HepG2 (cell line): Measurements from ENCODE around the gene HYOU1. TPM values are rescaled to one million over a fixed set of nuclear protein-coding genes. Genes with fewer than 3 reads are reported as not detected.

ENCODE experiments used
- ATM ChIP-seq: fragments of 450-650 bp; IDR thresholded peaks from 2 replicates; pipeline ENCODE4 v1.7.1; 2017; ENCODE audit warnings: mild to moderate bottlenecking, borderline replicate concordance
- EZH2 ChIP-seq: conservative IDR thresholded peaks from 2 replicates; pipeline ENCODE4 v1.6.1; 2012; ENCODE audit warnings: mild to moderate bottlenecking, low read depth, low read length, moderate library complexity
- FOXC1 ChIP-seq: sonication (generic); formaldehyde crosslinking; IDR thresholded peaks from 2 replicates; pipeline ENCODE4 v1.8.0; 2022; ENCODE audit warnings: mild to moderate bottlenecking, missing genetic modification reagents, borderline replicate concordance
- MEF2D ChIP-seq: sonication (generic); formaldehyde crosslinking; IDR thresholded peaks from 2 replicates; pipeline ENCODE4 v1.5.1; 2020; ENCODE audit warnings: mild to moderate bottlenecking, missing genetic modification reagents
- NCOA2 ChIP-seq: sonication (generic); formaldehyde crosslinking; IDR thresholded peaks from 2 replicates; pipeline ENCODE4 v1.8.0; 2022; ENCODE audit warnings: inconsistent platforms
- NFE2L1 ChIP-seq: sonication (generic); formaldehyde crosslinking; IDR thresholded peaks from 2 replicates; pipeline ENCODE4 v1.4.0; 2020; ENCODE audit warnings: missing genetic modification reagents, mild to moderate bottlenecking, borderline replicate concordance
- RARG ChIP-seq: sonication (generic); formaldehyde crosslinking; IDR thresholded peaks from 2 replicates; pipeline ENCODE4 v1.4.0; 2020; ENCODE audit warnings: low read depth, mild to moderate bottlenecking, missing genetic modification reagents
- SIN3B ChIP-seq: fragments of 150-350 bp; IDR thresholded peaks from 2 replicates; pipeline ENCODE4 v1.6.1; 2014; ENCODE audit warnings: low read length
- SIX4 ChIP-seq: sonication (generic); formaldehyde crosslinking; IDR thresholded peaks from 2 replicates; pipeline ENCODE4 v1.4.0; 2020; ENCODE audit warnings: missing genetic modification reagents
- SMYD3 ChIP-seq: sonication (generic); formaldehyde crosslinking; IDR thresholded peaks from 2 replicates; pipeline ENCODE4 v1.8.1; 2023; ENCODE audit warnings: mild to moderate bottlenecking, missing genetic modification reagents
- SP140L ChIP-seq: sonication (generic); formaldehyde crosslinking; IDR thresholded peaks from 2 replicates; pipeline ENCODE4 v1.4.0; 2020; ENCODE audit warnings: missing genetic modification reagents, borderline replicate concordance
- ZBTB20 ChIP-seq: sonication (generic); formaldehyde crosslinking; IDR thresholded peaks from 2 replicates; pipeline ENCODE4 v1.8.1; 2023; ENCODE audit warnings: missing genetic modification reagents, low read depth, mild to moderate bottlenecking, borderline replicate concordance
- ZNF563 ChIP-seq: sonication (generic); formaldehyde crosslinking; IDR thresholded peaks from 2 replicates; pipeline ENCODE4 v1.8.0; 2022; ENCODE audit warnings: mild to moderate bottlenecking, moderate library complexity, missing genetic modification reagents
- ZNF577 ChIP-seq: sonication (generic); formaldehyde crosslinking; IDR thresholded peaks from 2 replicates; pipeline ENCODE4 v1.4.0; 2020; ENCODE audit warnings: mild to moderate bottlenecking, low read depth, missing genetic modification reagents, borderline replicate concordance
- ZNF737 ChIP-seq: sonication (generic); formaldehyde crosslinking; IDR thresholded peaks from 2 replicates; pipeline ENCODE4 v1.5.0; 2020; ENCODE audit warnings: missing genetic modification reagents, mild to moderate bottlenecking, borderline replicate concordance
- ZNF788 ChIP-seq: sonication (generic); formaldehyde crosslinking; IDR thresholded peaks from 2 replicates; pipeline ENCODE4 v1.5.0; 2020; ENCODE audit warnings: mild to moderate bottlenecking, missing genetic modification reagents, borderline replicate concordance
- ZNF839 ChIP-seq: sonication (generic); formaldehyde crosslinking; IDR thresholded peaks from 2 replicates; pipeline ENCODE4 v1.4.0; 2020; ENCODE audit warnings: missing genetic modification reagents, mild to moderate bottlenecking, borderline replicate concordance
- polyA plus RNA-seq, 8 experiments: library from polyadenylated mRNA; depleted of rRNA in 3 of 8; stranded (reverse) in 7 of 8; unstranded in 1 of 8; fragments of >200 nt; fragmentation: Illumina TruSeq in 4 of 8; extraction: Trizol in 4 of 8; gene quantifications; 2 replicates each; pipeline versions ENCODE4 v1.2.1 to v1.2.3, GENCODE V29; 2011 to 2016; ENCODE audit warnings: low read depth in 4 of 8, missing spikeins in 1 of 8, mixed read lengths in 1 of 8; ENCODE audit not compliant: insufficient read depth in 1 of 8
- total RNA-seq, 5 experiments: library from RNA; depleted of rRNA; stranded (reverse); fragments of >200 nt; fragmentation: Illumina TruSeq; extraction: Trizol; gene quantifications; 2 replicates each; pipeline ENCODE4 v1.2.3, GENCODE V29; 2016; ENCODE audit warnings: low read depth in 1 of 5
- TF ChIP-seq, protein P1 (sequence below): sonication (generic); formaldehyde crosslinking; IDR thresholded peaks from 2 replicates; pipeline ENCODE4 v1.4.0; 2020; ENCODE audit warnings: missing genetic modification reagents
- TF ChIP-seq, protein P2 (sequence below): sonication (generic); formaldehyde crosslinking; IDR thresholded peaks from 2 replicates; pipeline ENCODE4 v1.8.1; 2023; ENCODE audit warnings: mild to moderate bottlenecking, missing genetic modification reagents, borderline replicate concordance
- TF ChIP-seq, protein P3 (sequence below): IDR thresholded peaks from 2 replicates; pipeline ENCODE4 v1.6.1; 2016; ENCODE audit warnings: missing biosample characterization, missing genetic modification reagents, low read depth
- TF ChIP-seq, protein P4 (sequence below): sonication (generic); formaldehyde crosslinking; IDR thresholded peaks from 2 replicates; pipeline ENCODE4 v1.8.1; 2023; ENCODE audit warnings: mild to moderate bottlenecking, inconsistent platforms, moderate library complexity, missing genetic modification reagents, borderline replicate concordance

The HYOU1 gene
- total and polyA plus RNA-seq, 2 of the 13 experiments (the other 11 are each of a cell fraction or from before 2014, with no cell fraction given): 127 to 155 TPM

DNA sequence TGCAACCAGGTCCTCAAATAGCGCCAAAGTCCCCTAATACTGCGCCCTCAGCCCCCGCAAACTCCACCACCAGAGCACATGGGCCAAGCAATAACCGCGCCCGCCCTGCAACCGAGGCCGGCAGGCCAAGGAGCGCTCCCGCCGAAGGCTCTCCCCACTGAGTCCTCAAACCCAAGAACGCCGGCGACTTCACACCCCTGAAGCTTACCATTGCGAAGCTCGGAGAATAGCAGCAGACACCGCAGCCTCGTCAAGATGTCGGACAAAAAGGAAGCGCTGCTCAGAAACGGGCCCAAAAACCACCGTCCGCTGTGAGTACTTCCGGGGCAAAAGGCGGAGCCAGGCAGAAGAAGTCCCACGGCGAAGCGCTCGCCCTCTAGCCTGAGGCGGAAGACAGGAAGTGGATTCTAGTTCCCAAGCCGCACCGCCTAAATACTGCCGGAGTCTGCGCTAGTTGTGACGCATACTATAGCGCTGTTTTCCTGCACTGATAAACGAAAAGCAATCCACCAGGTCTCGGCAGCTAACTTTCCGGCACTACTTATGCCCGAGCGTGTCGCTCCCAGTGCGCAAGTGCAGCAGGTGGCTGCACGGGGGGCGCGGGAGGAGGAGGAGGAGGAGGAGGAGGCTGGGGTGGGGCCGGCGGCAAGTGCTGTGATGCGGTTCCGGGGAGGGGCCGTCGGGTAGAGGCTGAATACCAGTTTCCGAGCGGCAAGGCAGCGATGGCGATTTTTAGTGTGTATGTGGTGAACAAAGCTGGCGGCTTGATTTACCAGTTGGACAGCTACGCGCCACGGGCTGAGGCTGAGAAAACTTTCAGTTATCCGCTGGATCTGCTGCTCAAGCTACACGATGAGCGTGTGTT lies 38.7 kb downstream of the HYOU1 start, which contains the start of the genes RPS25 and TRAPPC4 (continued):
- TF ChIP-seq, protein P1, sequence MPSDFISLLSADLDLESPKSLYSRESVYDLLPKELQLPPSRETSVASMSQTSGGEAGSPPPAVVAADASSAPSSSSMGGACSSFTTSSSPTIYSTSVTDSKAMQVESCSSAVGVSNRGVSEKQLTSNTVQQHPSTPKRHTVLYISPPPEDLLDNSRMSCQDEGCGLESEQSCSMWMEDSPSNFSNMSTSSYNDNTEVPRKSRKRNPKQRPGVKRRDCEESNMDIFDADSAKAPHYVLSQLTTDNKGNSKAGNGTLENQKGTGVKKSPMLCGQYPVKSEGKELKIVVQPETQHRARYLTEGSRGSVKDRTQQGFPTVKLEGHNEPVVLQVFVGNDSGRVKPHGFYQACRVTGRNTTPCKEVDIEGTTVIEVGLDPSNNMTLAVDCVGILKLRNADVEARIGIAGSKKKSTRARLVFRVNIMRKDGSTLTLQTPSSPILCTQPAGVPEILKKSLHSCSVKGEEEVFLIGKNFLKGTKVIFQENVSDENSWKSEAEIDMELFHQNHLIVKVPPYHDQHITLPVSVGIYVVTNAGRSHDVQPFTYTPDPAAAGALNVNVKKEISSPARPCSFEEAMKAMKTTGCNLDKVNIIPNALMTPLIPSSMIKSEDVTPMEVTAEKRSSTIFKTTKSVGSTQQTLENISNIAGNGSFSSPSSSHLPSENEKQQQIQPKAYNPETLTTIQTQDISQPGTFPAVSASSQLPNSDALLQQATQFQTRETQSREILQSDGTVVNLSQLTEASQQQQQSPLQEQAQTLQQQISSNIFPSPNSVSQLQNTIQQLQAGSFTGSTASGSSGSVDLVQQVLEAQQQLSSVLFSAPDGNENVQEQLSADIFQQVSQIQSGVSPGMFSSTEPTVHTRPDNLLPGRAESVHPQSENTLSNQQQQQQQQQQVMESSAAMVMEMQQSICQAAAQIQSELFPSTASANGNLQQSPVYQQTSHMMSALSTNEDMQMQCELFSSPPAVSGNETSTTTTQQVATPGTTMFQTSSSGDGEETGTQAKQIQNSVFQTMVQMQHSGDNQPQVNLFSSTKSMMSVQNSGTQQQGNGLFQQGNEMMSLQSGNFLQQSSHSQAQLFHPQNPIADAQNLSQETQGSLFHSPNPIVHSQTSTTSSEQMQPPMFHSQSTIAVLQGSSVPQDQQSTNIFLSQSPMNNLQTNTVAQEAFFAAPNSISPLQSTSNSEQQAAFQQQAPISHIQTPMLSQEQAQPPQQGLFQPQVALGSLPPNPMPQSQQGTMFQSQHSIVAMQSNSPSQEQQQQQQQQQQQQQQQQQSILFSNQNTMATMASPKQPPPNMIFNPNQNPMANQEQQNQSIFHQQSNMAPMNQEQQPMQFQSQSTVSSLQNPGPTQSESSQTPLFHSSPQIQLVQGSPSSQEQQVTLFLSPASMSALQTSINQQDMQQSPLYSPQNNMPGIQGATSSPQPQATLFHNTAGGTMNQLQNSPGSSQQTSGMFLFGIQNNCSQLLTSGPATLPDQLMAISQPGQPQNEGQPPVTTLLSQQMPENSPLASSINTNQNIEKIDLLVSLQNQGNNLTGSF (CRISPR knock-in tag): peak; percentile 54; the same call in 1 of the 2 replicates
- no peak; the same call in 1 of the 2 replicates for TF ChIP-seq ZNF788 (CRISPR knock-in tag)
- TF ChIP-seq ZNF839 (CRISPR knock-in tag): peak; percentile 96
- TF ChIP-seq ZNF577 (CRISPR knock-in tag): no peak
- TF ChIP-seq, protein P2, sequence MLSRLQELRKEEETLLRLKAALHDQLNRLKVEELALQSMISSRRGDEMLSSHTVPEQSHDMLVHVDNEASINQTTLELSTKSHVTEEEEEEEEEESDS (CRISPR knock-in tag): peak; percentile 67; the same call in 1 of the 2 replicates
- no peak for TF ChIP-seq SMYD3 (CRISPR knock-in tag)
- TF ChIP-seq EZH2: no peak
- TF ChIP-seq ZNF563 (CRISPR knock-in tag): no peak
- peak; percentile 77 for TF ChIP-seq MEF2D
- peak; percentile 33; the same call in 1 of the 2 replicates for TF ChIP-seq NCOA2 (CRISPR knock-in tag)
- no peak; the same call in 1 of the 2 replicates for TF ChIP-seq NFE2L1 (CRISPR knock-in tag)
- TF ChIP-seq RARG (CRISPR knock-in tag): no peak
- TF ChIP-seq, protein P3, sequence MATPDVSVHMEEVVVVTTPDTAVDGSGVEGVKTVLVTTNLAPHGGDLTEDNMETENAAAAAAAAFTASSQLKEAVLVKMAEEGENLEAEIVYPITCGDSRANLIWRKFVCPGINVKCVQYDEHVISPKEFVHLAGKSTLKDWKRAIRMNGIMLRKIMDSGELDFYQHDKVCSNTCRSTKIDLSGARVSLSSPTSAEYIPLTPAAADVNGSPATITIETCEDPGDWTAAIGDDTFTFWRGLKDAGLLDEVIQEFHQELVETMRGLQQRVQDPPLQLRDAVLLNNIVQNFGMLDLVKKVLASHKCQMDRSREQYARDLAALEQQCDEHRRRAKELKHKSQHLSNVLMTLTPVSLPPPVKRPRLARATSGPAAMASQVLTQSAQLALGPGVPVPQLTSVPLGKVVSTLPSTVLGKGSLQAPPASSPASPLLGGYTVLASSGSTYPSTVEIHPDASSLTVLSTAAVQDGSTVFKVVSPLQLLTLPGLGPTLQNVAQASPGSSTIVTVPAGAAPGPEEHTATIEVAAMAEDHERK (CRISPR knock-in tag): peak; percentile 23; the same call in 1 of the 2 replicates
- TF ChIP-seq ZBTB20 (CRISPR knock-in tag): 0 out of 2 replicates have a peak, but pooled peaks have one; percentile 27
- TF ChIP-seq ATM: no peak
- TF ChIP-seq SP140L (CRISPR knock-in tag): no peak
- peak; percentile 65 for TF ChIP-seq SIN3B
- TF ChIP-seq, protein P4, sequence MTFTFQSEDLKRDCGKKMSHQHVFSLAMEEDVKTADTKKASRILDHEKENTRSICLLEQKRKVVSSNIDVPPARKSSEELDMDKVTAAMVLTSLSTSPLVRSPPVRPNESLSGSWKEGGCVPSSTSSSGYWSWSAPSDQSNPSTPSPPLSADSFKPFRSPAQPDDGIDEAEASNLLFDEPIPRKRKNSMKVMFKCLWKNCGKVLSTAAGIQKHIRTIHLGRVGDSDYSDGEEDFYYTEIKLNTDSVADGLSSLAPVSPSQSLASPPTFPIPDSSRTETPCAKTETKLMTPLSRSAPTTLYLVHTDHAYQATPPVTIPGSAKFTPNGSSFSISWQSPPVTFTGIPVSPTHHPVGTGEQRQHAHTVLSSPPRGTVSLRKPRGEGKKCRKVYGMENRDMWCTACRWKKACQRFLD (CRISPR knock-in tag): no peak
- no peak; the same call in 1 of the 2 replicates for TF ChIP-seq SIX4 (CRISPR knock-in tag)
- TF ChIP-seq FOXC1 (CRISPR knock-in tag): no peak; the same call in 1 of the 2 replicates
- TF ChIP-seq ZNF737 (CRISPR knock-in tag): peak; percentile 50; the same call in 1 of the 2 replicates
